HG03066 (cell line): ENCODE data around the gene DYNLRB2.

ENCODE experiments used
- ATAC-seq: cut with Tn5 transposase; IDR thresholded peaks from one replicate; pipeline ENCODE4 v1.9.1; 2021; ENCODE audit warnings: low read depth; ENCODE audit not compliant: unreplicated experiment

Gene DYNLRB2

GRCh38 chr16:80594756-80595155, 54.0 kb downstream of the DYNLRB2 start:
- ATAC-seq: no peak

GRCh38 chr16:80596507-80597207, 55.9 kb downstream of the DYNLRB2 start:
- ATAC-seq: no peak

DNA sequence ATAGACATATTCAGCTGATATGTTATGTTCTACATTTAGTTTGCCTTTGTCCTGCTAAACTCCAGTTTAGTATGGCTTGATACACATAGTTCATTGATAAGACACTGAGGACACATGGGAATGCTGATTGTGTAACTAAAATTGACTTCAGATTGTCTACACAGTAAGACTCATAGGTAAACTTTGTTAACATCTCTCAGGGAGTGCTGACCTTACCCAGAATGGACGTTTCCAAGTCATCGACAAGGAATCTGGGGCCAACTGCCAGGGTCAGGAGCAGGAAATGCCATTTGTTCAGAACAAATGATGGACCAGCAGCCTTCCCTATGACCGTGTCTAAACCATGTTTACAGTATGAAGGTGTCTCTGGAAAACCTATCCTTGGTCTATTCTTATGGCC, 58.7 kb downstream of the DYNLRB2 start:
- ATAC-seq: no peak
